Spleen (tissue), 7 donors: ENCODE measurements around the gene P2RX1.

Experiments
- CTCF ChIP-seq, 11 experiments: fragments of 200-600 bp in 7 of 11; fragments of 450-650 bp in 4 of 11; sonication (generic) in 4 of 11; IDR thresholded peaks in 8 of 11; conservative IDR thresholded peaks in 3 of 11; 1 replicate in 7 of 11; 2 replicates in 4 of 11; pipeline versions ENCODE4 v1.4.0 to v1.8.0; 2016 to 2021; ENCODE audit warnings: antibody characterized with exemption in 11 of 11, inconsistent platforms in 4 of 11, mild to moderate bottlenecking in 1 of 11
- POLR2A ChIP-seq, 3 donors: fragments of 450-650 bp; IDR thresholded peaks; one replicate each; pipeline ENCODE4 v1.5.1; 2017; ENCODE audit warnings: antibody characterized with exemption in 3 of 3, mild to moderate bottlenecking in 1 of 3
- donor health status: DM: no; HTN: no; CAD: no; lungs with moderate emphysema.
- donor health status: DM: no; HTN: no; CAD: no.
- donor health status: DM: no; HTN: no; CAD: no.

GRCh38 chr17:3893720-3894116 lies 22.5 kb downstream of the P2RX1 start:
- TF ChIP-seq CTCF (IDR thresholded peaks at IDR 0.05 in 8 of 11, conservative IDR thresholded peaks at IDR 0.05 in 3 of 11): no peak
- no peak for TF ChIP-seq POLR2A (IDR thresholded peaks at IDR 0.05)
